Measurements from ENCODE around the gene ANKRD11.

Gene ANKRD11

GRCh38 chr16:89293276-89294143, 196.9 kb downstream of the ANKRD11 start:
- no peak overlapping the region for H3K4me3 ChIP-seq (replicated peaks; ENCODE audit: low read depth, low read length)
- DNase-seq (ENCODE audit: extremely low read depth, low read depth): no peak
- no peak for TF ChIP-seq CTCF (IDR thresholded peaks at IDR 0.05; ENCODE audit: low read depth, low read length, missing control alignments)

GRCh38 chr16:89292443-89293078, 197.8 kb downstream of the ANKRD11 start:
- no peak for DNase-seq (ENCODE audit: extremely low read depth, low read depth)
- no peak for TF ChIP-seq CTCF (IDR thresholded peaks at IDR 0.05; ENCODE audit: low read depth, low read length, missing control alignments)
- no peak overlapping the region for H3K4me3 ChIP-seq (replicated peaks; ENCODE audit: low read depth, low read length)

GRCh38 chr16:89291776-89292175, 198.6 kb downstream of the ANKRD11 start:
- no peak overlapping the region for H3K4me3 ChIP-seq (replicated peaks; ENCODE audit: low read depth, low read length)
- no peak for TF ChIP-seq CTCF (IDR thresholded peaks at IDR 0.05; ENCODE audit: low read depth, low read length, missing control alignments)

GRCh38 chr16:89291363-89291762, 199.0 kb downstream of the ANKRD11 start:
- no peak overlapping the region for H3K4me3 ChIP-seq (replicated peaks; ENCODE audit: low read depth, low read length)
- TF ChIP-seq CTCF (IDR thresholded peaks at IDR 0.05; ENCODE audit: low read depth, low read length, missing control alignments): no peak
- DNase-seq (ENCODE audit: extremely low read depth, low read depth): no peak

More at GRCh38 chr16:89291776-89292175, 198.6 kb downstream of the ANKRD11 start:
- DNase-seq (ENCODE audit: extremely low read depth, low read depth): no peak

GRCh38 chr16:89290887-89291286, 199.5 kb downstream of the ANKRD11 start:
- DNase-seq (ENCODE audit: extremely low read depth, low read depth): no peak
- H3K4me3 ChIP-seq (replicated peaks; ENCODE audit: low read depth, low read length): no peak overlapping the region
- TF ChIP-seq CTCF (IDR thresholded peaks at IDR 0.05; ENCODE audit: low read depth, low read length, missing control alignments): no peak

GRCh38 chr16:89290472-89290871, 199.9 kb downstream of the ANKRD11 start:
- H3K4me3 ChIP-seq (replicated peaks; ENCODE audit: low read depth, low read length): no peak overlapping the region
- TF ChIP-seq CTCF (IDR thresholded peaks at IDR 0.05; ENCODE audit: low read depth, low read length, missing control alignments): no peak
- DNase-seq (ENCODE audit: extremely low read depth, low read depth): no peak
